SK-N-SH treated with all-trans-retinoic acid at 6 μM for 48 hours (cell line): Measurements from ENCODE around the gene MAP1LC3C.

Source experiments
- ARNTL ChIP-seq: fragments of 450-650 bp; formaldehyde crosslinking; IDR thresholded peaks from 2 replicates; pipeline ENCODE4 v1.5.0; 2020; ENCODE audit warnings: low read depth, mild to moderate bottlenecking, moderate library complexity, borderline replicate concordance
- CREB5 ChIP-seq: fragments of 250-450 bp; sonication (Bioruptor Pico); IDR thresholded peaks from 2 replicates; pipeline ENCODE4 v1.5.1; 2020; ENCODE audit warnings: low read depth, mild to moderate bottlenecking, moderate library complexity
- ISL1 ChIP-seq: fragments of 250-450 bp; sonication (Bioruptor Pico); IDR thresholded peaks from 2 replicates; pipeline ENCODE4 v2.1.2; 2022; ENCODE audit warnings: mild to moderate bottlenecking, moderate library complexity
- POU6F1 ChIP-seq: fragments of 250-450 bp; sonication (Bioruptor Pico); IDR thresholded peaks from 2 replicates; pipeline ENCODE4 v1.8.0; 2021; ENCODE audit warnings: low read depth, mild to moderate bottlenecking, moderate library complexity, borderline replicate concordance
- RARB ChIP-seq: fragments of 250-450 bp; sonication (Bioruptor Pico); IDR thresholded peaks from 2 replicates; pipeline ENCODE4 v1.8.0; 2021; ENCODE audit warnings: mild to moderate bottlenecking, moderate library complexity
- TCF4 ChIP-seq: fragments of 250-450 bp; sonication (Bioruptor Pico); IDR thresholded peaks from 2 replicates; pipeline ENCODE4 v1.8.0; 2021; ENCODE audit warnings: mild to moderate bottlenecking, moderate library complexity, borderline replicate concordance
- TOX ChIP-seq: fragments of 250-450 bp; sonication (Bioruptor Pico); IDR thresholded peaks from 2 replicates; pipeline ENCODE4 v1.8.0; 2021; ENCODE audit warnings: mild to moderate bottlenecking, moderate library complexity, borderline replicate concordance
- ZFP30 ChIP-seq: fragments of 450-650 bp; formaldehyde crosslinking; IDR thresholded peaks from 2 replicates; pipeline ENCODE4 v1.5.0; 2022; ENCODE audit warnings: mild to moderate bottlenecking, moderate library complexity

GRCh38 chr1:242023805-242024204 is 24.9 kb upstream of the MAP1LC3C start:
- TF ChIP-seq POU6F1 (CRISPR knock-in tag) (no peak), ZFP30 (CRISPR knock-in tag) (no peak), ISL1 (CRISPR knock-in tag) (no peak), TOX (CRISPR knock-in tag) (no peak), RARB (CRISPR knock-in tag) (no peak), TCF4 (CRISPR knock-in tag) (no peak), CREB5 (CRISPR knock-in tag) (no peak), ARNTL (no peak)
